GM12873 (cell line): Measurements from ENCODE around the gene RYR3.

ENCODE experiments used
- TF ChIP-seq, protein P1 (sequence below): IDR thresholded peaks from 2 replicates; pipeline ENCODE4 v1.5.1; 2012; ENCODE audit warnings: low read depth, mild to moderate bottlenecking, moderate library complexity, low read length, control low read depth; ENCODE audit not compliant: insufficient read depth; ENCODE audit errors: missing control alignments

The RYR3 gene

DNA sequence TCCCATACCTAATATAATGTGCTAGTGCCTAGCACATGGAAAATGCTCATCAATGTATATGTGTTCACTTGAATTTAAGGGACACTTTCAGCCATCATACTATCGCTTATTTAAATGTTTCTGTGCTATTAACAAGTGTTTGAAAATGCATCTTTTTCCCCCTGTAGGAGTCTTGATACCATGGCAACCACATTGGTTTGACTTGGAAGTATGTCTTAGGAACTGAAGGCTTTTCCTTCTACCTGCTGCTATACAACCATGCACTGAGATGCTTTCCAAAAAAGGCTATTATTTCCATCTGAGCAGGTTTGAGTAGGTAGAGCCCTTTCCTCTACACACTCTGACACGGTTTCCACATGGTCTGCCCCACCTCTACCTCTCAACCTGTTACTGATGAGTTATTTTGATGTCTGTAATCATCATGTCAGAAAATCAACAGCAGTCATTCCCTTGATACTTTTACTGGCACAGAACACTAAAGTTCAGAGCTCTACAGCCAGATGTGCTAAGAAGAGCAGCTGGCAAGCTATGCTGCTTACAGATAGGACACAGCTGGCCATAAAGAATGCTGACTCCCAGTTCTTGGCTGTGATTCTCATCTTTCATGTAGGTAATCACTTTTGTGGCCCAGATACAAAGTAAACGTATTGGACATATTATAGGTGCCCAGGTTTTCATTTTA lies 59.3 kb downstream of the RYR3 start:
- TF ChIP-seq, protein P1, sequence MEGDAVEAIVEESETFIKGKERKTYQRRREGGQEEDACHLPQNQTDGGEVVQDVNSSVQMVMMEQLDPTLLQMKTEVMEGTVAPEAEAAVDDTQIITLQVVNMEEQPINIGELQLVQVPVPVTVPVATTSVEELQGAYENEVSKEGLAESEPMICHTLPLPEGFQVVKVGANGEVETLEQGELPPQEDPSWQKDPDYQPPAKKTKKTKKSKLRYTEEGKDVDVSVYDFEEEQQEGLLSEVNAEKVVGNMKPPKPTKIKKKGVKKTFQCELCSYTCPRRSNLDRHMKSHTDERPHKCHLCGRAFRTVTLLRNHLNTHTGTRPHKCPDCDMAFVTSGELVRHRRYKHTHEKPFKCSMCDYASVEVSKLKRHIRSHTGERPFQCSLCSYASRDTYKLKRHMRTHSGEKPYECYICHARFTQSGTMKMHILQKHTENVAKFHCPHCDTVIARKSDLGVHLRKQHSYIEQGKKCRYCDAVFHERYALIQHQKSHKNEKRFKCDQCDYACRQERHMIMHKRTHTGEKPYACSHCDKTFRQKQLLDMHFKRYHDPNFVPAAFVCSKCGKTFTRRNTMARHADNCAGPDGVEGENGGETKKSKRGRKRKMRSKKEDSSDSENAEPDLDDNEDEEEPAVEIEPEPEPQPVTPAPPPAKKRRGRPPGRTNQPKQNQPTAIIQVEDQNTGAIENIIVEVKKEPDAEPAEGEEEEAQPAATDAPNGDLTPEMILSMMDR = no peak

DNA sequence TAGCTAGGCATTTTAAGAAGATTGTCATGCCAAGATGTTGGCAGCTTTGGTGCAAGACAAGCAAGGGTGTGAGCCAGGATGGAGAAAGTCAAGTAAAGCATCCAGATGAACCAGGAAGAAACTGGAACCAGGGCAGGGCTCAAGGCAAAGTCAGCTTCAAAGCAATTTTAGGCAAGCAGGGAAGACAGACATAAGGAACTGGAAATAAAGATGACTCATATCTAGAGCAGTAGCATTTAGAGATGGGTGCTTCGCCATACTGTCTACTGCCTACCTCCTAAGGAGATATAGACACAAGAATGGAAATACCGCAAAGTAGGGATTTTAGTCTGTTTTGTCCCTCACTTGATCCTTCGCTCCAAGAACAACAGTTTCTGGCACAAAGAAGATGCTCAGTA lies 59.9 kb downstream of the RYR3 start:
- TF ChIP-seq, protein P1 = no peak

DNA sequence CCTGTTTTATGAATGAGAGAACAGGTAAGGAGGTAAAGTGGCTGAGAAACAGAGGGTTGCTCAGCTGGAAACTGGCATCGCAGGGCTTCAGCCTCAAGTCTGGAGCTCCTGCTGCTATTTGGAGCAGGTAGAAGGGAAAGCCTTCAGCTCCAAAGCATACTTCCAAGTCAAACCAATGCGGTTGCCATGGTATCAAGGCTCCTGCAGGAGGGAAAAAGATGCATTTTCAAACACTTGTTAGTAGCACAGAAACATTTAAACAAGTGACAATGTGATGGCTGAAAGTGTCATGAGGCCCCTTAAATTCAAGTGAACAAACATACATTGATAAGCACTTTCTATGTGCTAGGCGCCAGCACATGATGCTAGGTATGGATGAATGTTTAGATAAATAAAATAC lies 60.4 kb downstream of the RYR3 start:
- TF ChIP-seq, protein P1 = no peak

DNA sequence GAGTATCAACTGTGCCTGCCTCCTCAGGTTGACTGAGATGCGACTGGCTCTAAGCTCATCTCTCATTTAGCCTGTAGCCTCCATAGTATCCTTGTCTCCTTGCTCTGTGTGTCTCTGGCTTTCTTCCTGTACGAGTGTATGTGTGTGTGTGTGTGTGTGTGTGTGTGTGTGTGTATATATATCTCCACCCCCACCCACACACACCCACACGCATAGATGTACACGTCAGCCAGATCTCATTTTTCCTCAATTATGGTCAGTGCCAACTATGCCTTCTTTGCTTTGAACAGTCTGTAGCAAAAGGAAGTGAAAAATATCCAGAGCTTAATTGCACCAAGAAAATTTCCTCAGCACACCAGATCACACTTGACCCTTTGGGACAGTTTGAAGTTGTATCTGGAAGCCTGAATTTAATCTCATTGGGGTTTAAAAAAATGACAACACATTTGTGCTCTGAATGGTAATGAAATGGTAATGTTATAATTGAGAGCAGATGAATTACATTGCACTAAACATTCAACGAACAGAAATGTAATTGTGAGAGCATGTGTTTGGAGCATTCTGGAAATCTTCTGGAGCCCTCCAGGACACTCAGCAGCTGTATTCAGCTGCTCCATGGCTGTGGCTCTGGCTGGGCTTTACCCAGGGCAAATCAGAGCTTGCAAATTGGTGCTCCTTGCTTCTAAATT lies 63.6 kb downstream of the RYR3 start:
- TF ChIP-seq, protein P1 = no peak

DNA sequence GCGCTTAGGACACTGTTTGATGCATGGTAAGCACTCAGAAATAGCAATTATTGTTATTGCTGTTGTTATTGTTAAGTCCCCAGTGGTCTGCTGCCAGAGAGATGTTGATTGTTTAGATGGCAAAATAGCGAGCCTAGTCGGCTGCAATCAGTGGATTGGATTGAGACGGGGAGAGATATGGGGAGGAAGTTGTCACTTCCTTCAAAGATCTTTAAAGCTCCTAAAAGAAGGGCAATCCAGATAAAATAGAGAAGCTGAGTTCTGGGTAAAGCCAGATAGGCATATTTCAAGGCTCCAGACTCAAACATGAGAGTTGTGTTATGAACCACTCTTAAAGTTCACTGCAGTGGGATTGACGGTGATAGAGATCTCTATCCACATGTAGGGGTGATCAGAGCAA lies 64.5 kb downstream of the RYR3 start:
- TF ChIP-seq, protein P1 = no peak

DNA sequence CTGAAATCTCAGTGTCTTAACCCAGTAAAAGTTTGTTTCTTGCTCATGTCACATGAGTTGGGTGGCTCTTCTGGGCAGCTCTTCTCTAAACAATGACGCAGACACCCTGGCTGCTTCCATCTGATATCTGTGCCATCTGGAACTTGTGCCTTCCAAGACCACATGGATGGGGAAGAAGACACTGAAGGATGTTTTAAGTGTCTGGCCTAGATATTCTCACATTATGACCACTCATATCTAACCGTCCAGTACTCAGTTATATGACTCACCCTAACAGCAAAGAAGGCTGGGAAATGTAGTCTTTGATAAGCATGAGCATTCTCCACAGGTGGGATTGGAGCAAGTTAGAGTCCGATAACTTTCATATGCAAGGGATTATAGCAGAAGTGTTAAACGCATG lies 66.4 kb downstream of the RYR3 start:
- TF ChIP-seq, protein P1 = no peak

DNA sequence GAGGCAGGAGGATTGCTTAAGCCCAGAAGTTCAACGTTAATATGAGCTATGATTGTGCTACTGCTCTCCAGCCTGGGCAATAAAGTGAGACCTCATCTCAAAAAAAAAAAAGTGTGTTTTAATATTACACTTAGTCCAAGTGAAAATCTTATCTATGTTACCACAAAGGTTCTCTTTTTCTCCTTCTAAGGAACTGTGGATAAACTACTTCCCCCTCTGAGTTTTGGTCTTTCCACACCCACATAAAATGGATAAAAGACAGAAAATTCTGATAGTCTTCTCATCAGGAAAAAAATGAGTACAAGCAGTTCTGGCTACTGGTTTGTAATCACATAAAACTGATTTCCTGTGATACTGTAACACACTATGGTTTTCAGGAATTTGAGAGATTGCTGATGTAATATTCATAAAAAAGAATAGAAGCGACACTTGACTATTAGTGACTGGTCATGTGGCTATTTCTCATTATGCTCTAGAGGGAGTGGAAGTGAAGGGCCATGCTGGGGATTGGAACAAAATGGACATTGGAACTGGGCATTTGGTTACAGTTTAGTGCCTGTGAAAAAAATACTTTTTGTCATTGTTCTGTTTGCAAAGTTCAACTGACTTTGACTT lies 68.2 kb downstream of the RYR3 start:
- TF ChIP-seq, protein P1 = no peak
